ENCODE measurements around the gene SGF29.
"Not testable (repeated sequence)": the region's sequence is repeated elsewhere in the genome, so short reads cannot be mapped to it uniquely, and the experiment has no call there.

The SGF29 gene

GRCh38 chr16:28553776-28554633 lies at the start of gene SGF29:
TSS of gene SGF29 (plus strand) at chr16:28553920. CDS start at chr16:28581070, 27,150 bp downstream.
- DNase-seq = peak; percentile 92

GRCh38 chr16:28504707-28505404 lies 48.9 kb upstream of the SGF29 start:
- DNase-seq = peak; percentile 84

- DNase-seq = no peak
Measured at GRCh38 chr16:28505489-28506137, 48.1 kb upstream of the SGF29 start.

- DNase-seq = no peak
Measured at GRCh38 chr16:28511031-28511430, 42.7 kb upstream of the SGF29 start.

GRCh38 chr16:28511801-28512789 lies 41.6 kb upstream of the SGF29 start:
- no peak for DNase-seq

GRCh38 chr16:28513484-28514181 lies 40.1 kb upstream of the SGF29 start:
- DNase-seq = peak; percentile 81

GRCh38 chr16:28514246-28514645 lies 39.5 kb upstream of the SGF29 start:
- DNase-seq = no peak

- DNase-seq = no peak
Measured at GRCh38 chr16:28520672-28521071, 33.0 kb upstream of the SGF29 start.

- DNase-seq = no peak
Measured at GRCh38 chr16:28521436-28521835, 32.3 kb upstream of the SGF29 start.

- DNase-seq = no peak
Measured at GRCh38 chr16:28522792-28523191, 30.9 kb upstream of the SGF29 start.

- no peak for DNase-seq
Measured at GRCh38 chr16:28524681-28525171, 29.0 kb upstream of the SGF29 start.

- DNase-seq = no peak
Measured at GRCh38 chr16:28526201-28527099, 27.3 kb upstream of the SGF29 start.

GRCh38 chr16:28527100-28527785 lies 26.5 kb upstream of the SGF29 start:
- not testable (repeated sequence) for DNase-seq

GRCh38 chr16:28527985-28528384 lies 25.7 kb upstream of the SGF29 start:
- no peak for DNase-seq

- no peak for DNase-seq
Measured at GRCh38 chr16:28528463-28528867, 25.3 kb upstream of the SGF29 start.

GRCh38 chr16:28529124-28529523 lies 24.6 kb upstream of the SGF29 start:
- no peak for DNase-seq

- peak; percentile 92 for DNase-seq
Measured at GRCh38 chr16:28531777-28532744, 21.7 kb upstream of the SGF29 start.

GRCh38 chr16:28532940-28533647 lies 20.6 kb upstream of the SGF29 start:
- DNase-seq = no peak
